ENCODE data around the gene TBPL2.

DNA sequence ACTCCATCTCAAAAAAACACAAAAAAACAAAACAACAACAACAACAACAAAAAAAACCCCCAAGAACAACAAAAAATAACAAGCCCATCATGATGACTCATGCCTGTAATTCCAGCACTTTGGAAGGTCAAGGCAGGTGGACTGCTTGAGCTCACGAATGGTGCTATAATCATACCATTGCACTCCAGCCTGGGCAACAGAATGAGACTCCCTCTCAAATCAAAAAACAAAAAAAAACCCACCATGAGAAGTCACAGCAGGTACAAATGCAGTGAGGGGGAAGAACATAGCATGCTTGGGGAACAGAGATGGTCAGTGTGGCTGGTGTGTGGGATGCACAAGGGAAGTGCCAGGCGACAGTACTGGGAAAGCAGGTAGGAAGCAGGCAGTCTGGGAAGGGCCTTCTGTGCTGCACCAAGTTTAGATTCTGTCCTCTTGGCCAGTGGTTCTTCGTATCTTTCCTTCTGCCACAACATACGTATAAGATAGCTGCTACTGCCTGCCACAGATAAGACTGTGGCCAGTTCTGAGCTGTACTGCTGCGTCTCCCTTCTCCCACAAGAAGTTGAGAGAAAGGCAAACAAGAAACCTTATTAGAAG lies 56.8 kb downstream of the TBPL2 start:
- TF ChIP-seq, protein P1, sequence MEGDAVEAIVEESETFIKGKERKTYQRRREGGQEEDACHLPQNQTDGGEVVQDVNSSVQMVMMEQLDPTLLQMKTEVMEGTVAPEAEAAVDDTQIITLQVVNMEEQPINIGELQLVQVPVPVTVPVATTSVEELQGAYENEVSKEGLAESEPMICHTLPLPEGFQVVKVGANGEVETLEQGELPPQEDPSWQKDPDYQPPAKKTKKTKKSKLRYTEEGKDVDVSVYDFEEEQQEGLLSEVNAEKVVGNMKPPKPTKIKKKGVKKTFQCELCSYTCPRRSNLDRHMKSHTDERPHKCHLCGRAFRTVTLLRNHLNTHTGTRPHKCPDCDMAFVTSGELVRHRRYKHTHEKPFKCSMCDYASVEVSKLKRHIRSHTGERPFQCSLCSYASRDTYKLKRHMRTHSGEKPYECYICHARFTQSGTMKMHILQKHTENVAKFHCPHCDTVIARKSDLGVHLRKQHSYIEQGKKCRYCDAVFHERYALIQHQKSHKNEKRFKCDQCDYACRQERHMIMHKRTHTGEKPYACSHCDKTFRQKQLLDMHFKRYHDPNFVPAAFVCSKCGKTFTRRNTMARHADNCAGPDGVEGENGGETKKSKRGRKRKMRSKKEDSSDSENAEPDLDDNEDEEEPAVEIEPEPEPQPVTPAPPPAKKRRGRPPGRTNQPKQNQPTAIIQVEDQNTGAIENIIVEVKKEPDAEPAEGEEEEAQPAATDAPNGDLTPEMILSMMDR (IDR thresholded peaks at IDR 0.05 in 4 of 5, conservative IDR thresholded peaks at IDR 0.05 in 1 of 5): no peak
- TF ChIP-seq POLR2A (IDR thresholded peaks at IDR 0.05): no peak
